Iris pigment epithelial cell (primary cell): ENCODE data around the gene PPHLN1.
A peak's percentile ranks its signal among the peaks of the same experiment; 100 is the strongest.
"Not testable (repeated sequence)": the region's sequence is repeated elsewhere in the genome, so short reads cannot be mapped to it uniquely, and the experiment has no call there.

Source experiments
- DNase-seq: peaks from one replicate; pipeline ENCODE4 v3.0.0-alpha.2; 2011; ENCODE audit warnings: low read depth

The PPHLN1 gene

DNA sequence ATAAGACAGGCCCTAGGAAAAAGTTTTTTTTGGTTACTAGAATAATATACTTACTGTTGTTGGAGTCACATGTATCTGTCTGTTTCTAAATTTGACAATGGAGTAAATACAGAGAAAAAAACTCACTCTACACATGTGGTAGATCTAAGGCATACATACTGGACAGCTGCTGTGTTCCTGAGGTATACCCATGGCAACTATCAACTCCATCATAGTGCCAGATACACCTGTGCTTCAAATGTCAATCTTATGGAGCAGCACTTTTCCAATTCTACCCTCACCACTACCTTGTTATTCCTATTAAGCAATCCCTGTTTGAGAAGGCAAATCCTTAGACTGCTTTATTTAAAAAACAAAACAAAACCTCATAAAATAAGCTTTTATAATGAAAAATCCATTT is 3.4 kb upstream of the PPHLN1 start:
- DNase-seq, result no peak

GRCh38 chr12:42323856-42324255 is 2.1 kb upstream of the PPHLN1 start:
- DNase-seq, result no peak

GRCh38 chr12:42325326-42325652 is 678 bp upstream of the PPHLN1 start:
- no peak for DNase-seq

DNA sequence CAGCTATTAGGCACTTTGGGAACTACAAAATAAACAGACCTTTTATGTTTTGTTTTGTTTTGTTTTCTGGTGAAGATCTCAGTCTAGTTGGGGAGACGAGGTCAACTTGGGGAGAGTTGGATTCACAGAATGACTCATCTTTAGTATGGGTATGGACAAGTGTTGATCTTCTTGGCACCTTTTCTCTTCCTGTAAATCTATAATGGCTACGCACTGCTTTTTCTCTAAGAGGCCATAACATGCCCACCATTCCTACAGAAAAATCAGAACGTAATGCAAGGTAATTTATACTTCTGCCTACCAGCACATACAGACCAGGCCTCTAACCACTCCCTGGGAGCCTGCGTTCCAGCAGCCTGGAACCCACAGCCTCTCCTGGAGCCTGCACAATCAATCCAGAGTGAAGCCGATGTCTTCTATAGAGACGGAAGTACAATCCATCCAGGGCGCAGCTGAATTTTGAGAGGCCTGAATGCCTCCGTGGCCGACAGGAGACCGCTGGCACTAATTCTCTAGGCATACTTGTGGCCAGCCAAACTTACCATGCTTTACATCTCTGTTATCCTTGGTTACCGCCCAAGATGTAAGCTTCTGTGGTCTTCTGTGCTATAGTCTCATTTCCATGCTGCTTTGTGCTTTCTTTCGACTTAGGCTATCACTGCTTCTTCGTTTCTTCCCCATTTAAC is 717 bp downstream of the PPHLN1 start:
- DNase-seq, result peak; percentile 73

DNA sequence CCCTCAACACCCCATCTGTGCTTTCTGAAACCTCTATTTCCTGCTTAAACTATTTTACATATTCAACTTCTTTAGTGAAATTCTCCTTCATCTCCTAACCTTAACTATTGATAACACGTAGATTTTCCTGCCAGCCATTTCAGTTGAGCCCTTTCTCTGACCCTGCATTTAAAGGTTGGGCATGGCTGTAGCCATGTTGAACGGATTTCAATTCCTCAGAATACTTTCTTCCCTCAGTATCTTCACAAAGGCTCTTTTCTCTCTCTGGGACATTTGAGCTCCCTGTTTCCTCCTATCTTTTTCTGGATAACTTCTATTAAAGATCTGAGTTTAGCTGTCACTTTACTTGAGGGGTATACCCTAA is 1.2 kb downstream of the PPHLN1 start:
- no peak for DNase-seq

DNA sequence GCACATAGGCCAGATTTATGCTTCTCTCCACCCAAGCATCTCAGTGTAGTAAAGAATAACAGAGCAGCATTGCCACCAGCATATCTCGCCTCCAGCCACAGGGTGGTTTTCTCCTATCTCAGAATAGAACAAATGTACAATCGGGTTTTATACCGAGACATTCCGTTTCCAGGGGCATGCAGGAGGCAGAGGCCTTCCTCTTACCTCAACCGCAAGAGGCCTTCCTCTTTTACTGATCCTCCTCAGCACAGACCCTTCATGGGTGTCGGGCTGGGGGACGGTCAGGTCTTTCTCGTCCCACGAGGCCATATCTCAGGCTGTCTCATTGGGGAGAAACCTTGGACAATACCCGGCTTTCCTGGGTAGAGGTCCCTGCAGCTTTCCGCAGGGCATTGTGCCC is 4.1 kb downstream of the PPHLN1 start:
- not testable (repeated sequence) for DNase-seq

DNA sequence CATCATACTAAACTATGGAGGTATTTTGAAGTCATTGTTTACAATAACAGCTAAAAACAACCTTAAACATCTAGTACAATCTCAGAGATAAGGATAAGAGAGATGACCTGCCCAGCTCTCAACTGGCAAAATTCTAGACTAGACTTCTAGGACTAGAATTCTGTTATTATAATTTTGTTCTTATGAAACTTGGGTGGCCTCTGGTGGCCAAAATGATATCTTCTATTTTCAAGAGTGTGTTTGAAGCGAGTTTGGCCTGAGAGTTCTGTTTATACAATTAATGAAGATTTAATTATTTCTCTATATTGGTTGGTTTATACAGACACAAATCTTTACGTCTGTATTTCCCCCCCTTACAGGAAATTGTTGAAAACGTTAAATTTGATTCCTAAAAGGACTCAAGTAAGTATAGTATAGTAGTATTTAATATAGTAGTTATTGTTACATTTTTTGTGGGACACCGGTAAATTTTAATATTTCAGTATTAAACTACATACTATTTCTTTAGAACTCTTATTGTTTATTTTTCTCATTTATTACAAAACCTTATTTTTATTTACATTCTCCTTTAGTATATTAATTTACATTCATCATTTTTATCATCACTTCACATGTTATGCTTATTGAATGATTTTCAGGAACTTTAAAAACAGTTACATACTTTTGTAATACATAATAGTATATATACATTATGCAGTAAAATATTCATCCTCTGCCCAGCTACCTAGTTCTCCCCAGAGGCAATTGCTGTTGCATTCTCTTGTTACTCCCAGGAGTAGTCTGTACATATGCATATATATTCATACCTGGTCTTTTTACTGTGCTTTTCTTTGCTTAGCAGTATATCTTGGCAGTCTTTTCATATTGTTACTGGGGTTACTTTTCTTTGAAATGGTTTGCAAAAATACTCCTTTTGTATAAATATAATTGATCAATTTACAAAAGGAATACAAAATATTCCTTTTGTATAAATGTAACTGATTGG is 6.6 kb downstream of the PPHLN1 start:
- DNase-seq, result peak; percentile 46

DNA sequence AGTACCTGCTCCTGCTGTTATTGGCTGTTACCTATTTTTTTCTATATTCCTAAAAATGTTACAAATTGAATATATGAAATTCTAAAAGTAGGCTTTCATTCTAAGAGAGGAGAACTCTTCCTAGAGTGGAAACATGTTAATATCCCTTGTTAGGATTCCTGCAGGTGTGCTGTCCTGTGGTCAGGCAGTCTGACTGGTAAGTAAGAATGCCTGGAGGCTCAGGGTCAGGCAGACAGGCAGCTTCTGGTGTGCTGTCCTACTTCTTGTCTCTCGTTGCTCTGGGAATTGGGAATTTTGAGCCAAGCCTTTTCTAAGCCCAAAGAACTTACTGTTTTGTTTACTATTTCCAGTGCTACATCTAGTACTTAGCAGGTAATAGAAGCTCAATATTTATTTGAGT is 10.3 kb downstream of the PPHLN1 start:
- no peak for DNase-seq

DNA sequence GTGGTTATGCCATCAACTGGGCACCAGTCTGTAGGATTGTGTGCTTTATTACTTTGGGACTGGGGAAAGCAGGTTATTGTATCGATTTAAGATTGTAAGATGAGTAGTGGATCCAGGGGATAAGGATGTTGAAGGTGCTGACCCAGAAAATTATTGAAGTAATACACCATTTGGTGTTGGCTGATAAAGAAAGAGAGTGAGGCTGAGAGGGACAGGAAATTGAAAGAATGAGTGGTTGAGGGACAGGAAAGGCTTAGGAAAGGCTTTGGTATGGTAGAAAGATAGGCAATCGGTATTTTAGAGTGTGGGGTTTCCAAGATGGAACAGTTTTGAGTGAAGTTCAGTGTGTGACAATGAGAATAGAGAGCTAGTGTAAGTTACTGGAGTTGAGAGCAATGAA is 12.3 kb downstream of the PPHLN1 start:
- DNase-seq, result no peak

DNA sequence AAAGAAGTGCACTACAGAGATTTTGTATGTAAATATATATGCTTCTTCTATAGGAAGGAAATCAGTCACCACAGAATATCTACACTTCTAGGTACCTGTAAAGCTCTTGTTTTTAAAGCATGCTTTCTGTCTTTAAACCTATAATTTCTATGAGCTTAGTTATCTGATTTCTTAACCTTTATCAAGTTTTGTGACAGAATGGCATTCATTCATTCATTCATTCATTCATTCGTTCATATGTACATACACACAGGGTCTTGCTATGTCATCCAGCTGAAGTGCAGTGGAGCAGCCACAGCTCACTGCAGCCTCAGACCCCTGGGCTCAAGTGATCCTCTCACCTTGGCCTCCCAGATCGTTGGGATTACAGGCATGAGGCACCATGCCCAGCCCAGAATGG is 16.1 kb downstream of the PPHLN1 start:
- no peak for DNase-seq

DNA sequence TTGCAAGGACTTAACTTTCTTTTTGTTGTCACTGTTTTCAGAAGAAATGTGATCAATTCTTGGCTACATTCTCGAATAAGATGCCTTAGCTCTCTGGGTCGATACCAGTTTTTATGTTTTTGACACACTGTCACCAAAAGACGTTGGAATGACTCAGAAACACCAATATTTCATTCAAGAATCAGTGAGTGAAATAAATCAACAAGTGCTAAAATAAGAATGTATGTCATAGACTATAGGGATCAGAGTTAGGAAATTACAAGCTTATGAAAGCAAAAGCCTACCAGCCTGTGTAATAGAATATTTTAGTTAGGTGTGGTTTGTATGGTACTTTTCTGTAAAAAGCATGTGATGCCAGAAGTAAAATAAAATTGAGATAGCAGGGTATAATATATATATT is 17.8 kb downstream of the PPHLN1 start:
- no peak for DNase-seq

DNA sequence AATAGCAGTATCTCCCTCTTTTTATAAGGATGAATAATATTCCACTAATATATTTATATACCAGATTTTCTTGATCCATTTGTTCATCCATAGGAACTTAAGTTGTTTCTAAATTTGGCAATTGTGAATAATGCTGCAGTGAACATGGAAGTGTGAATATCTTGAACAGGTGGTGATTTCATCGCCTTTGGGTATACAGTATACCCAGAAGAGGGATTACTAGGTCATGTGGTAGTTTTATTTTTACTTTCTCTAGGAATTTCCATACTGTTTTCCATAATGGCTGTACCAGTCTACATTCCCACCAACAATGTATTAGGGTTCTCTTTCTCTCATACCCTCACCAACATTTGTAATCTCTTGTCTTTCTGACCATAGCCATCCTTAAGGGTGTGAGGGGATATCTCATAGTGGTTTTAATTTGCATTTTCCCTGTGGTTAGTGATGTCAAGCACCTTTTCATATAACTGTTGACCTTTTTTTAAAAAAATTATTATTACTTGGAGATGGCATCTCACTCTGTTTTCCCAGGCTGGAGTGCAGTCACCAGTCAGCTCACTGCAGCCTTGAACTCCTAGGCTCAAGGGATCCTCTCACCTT is 20.5 kb downstream of the PPHLN1 start:
- DNase-seq, result no peak

GRCh38 chr12:42349119-42350020 is 23.4 kb downstream of the PPHLN1 start:
- not testable (repeated sequence) for DNase-seq

DNA sequence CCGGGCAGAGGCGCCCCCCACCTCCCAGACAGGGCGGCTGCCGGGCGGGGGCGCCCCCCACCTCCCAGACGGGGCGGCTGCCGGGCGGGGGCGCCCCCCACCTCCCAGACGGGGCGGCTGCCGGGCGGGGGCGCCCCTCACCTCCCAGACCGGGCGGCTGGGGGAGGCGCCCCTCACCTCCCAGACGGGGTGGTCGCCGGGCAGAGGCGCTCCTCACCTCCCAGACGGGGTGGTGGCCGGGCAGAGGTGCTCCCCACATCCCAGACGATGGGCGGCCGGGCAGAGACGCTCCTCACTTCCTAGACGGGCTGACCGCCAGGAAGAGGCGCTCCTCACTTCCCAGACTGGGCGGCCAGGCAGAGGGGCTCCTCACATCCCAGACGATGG is 24.0 kb downstream of the PPHLN1 start:
- DNase-seq, result not testable (repeated sequence)

DNA sequence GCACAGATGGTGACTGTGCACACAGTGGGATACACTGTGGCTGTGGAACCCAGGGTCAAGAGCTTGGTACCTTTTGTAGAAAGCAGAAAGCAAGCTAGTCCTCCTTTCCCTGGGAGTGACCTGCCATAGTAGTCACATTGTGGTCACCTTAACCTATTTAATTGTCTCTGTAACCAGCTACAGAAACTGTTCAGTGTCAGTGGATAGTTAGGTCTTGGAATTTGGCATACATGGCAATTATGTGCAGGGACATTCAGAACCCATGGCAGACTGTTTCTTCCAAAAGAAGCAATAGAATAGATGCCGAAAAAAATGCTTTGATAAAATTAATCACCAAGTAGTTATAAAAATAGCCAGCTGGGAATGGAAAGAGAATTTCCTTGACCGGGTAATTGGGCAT is 30.4 kb downstream of the PPHLN1 start:
- no peak for DNase-seq

DNA sequence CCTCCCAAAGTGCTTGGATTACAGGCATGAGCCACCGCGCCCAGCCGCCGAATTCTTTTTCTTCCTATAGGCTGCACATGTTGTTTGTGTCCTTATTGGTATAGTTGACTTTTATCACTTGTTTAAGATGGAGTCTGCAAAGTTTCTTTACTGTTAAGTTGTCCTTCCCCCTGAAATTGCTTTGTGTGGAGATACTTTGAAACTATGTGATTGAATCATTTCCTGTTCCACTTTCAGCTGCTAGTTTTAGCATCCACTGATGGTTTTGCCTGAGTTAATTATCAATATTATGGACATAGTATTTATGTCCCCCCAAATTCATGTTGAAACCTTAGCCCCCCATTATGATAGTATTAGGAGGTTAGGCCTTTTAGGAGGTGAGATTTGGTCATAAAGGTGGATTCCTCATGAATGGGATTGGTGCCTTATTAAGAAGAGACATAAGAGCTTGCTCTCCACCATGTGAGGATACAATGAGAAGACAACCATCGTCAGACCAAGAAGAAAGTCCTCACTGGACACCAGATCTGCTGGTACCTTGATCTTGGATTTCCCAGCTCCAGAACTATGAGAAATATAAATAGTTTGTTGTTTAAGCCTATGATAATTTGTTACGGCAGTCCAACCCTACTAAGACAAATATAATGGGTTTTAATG is 34.9 kb downstream of the PPHLN1 start:
- DNase-seq, result peak; percentile 43

DNA sequence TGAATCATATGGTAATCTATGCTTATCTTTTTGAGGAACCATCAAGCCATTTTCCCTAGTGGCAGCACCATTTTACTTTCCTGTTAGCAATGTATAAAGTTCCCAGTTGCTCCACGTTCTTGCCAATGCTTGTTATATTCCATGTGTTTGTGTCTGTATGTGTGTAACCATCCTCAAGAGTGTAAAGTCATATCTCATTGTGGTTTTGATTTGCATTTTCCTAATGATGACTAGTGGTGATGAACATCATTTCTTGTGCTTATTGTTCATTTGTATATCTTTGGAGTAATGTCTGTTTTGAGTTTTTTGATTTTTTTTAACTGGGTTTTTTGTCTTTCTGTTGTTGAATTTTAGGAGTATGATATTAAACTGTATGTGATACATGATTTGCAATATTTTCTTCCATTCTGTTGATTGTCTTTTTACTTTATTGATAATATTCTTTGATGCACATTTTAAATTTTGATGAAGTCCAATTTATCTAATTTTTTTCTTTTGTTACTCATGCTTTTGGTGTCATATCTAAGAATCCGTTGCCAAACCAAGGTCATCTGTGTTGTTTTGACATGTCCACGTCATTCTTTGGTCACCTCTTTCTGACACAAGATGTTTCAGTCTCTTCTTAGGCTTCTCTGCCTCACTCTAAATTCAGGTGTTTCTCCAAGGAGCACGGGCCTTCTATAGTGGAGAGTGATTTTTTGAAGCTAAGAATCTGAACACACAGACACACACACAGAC is 36.1 kb downstream of the PPHLN1 start:
- DNase-seq, result peak; percentile 10

GRCh38 chr12:42362647-42363260 is 36.8 kb downstream of the PPHLN1 start:
- peak; percentile 3 for DNase-seq

GRCh38 chr12:42364692-42365091 is 38.7 kb downstream of the PPHLN1 start:
- DNase-seq, result peak; percentile 6

GRCh38 chr12:42365486-42365885 is 39.5 kb downstream of the PPHLN1 start:
- DNase-seq, result no peak
